DMS53 treated with DMSO at 0.1 percent for 48 hours (cell line): Measurements from ENCODE around the gene HLA-DPA1.
A peak's percentile ranks its signal among the peaks of the same experiment; 100 is the strongest.

ENCODE experiments used
- DNase-seq: peaks from one replicate; lab custom pipeline; 2025; ENCODE audit not compliant: unreplicated experiment; lab: John Stamatoyannopoulos, UW

The HLA-DPA1 gene

GRCh38 chr6:33088931-33089620 is 15.6 kb upstream of the HLA-DPA1 start:
- DNase-seq: peak; percentile 65

- peak; percentile 73 for DNase-seq
These were observed 14.9 kb upstream of the HLA-DPA1 start for GRCh38 chr6:33088258-33088930.

- DNase-seq: no peak
These were observed 12.2 kb upstream of the HLA-DPA1 start for GRCh38 chr6:33085627-33086026.

- DNase-seq: peak; percentile 24
These were observed 9.3 kb upstream of the HLA-DPA1 start for GRCh38 chr6:33082702-33083101.

GRCh38 chr6:33081098-33081824 is 7.8 kb upstream of the HLA-DPA1 start:
- no peak for DNase-seq

GRCh38 chr6:33080127-33081089 is 7.0 kb upstream of the HLA-DPA1 start:
- DNase-seq: no peak

GRCh38 chr6:33079580-33079979 is 6.1 kb upstream of the HLA-DPA1 start:
- no peak for DNase-seq

GRCh38 chr6:33078919-33079521 is 5.6 kb upstream of the HLA-DPA1 start:
- DNase-seq: no peak

- no peak for DNase-seq
These were observed 5.0 kb upstream of the HLA-DPA1 start for GRCh38 chr6:33078442-33078841.

GRCh38 chr6:33077908-33078307 is 4.5 kb upstream of the HLA-DPA1 start:
- DNase-seq: no peak

- no peak for DNase-seq
These were observed 3.0 kb upstream of the HLA-DPA1 start for GRCh38 chr6:33076406-33076934.

- peak; percentile 48 for DNase-seq
These were observed 2.3 kb upstream of the HLA-DPA1 start, which contains the start of gene HLA-DPB1 for GRCh38 chr6:33075568-33076405. HLA-DPB1 (plus strand) TSS chr6:33075990; CDS start chr6:33076042, 52 bp downstream.

- no peak for DNase-seq
These were observed 1.7 kb upstream of the HLA-DPA1 start for GRCh38 chr6:33075208-33075567.

- no peak for DNase-seq
These were observed 845 bp downstream of the HLA-DPA1 start for GRCh38 chr6:33072508-33073100.

GRCh38 chr6:33071569-33071968 is 1.9 kb downstream of the HLA-DPA1 start:
- DNase-seq: no peak

GRCh38 chr6:33070909-33071308 is 2.5 kb downstream of the HLA-DPA1 start:
- no peak for DNase-seq

- DNase-seq: no peak
These were observed 4.3 kb downstream of the HLA-DPA1 start for GRCh38 chr6:33069021-33069738.

- DNase-seq: no peak
These were observed 6.4 kb downstream of the HLA-DPA1 start for GRCh38 chr6:33066917-33067521.
